OCI-LY1 (cell line): ENCODE results near the gene GALNT9.

Experiments used
- CTCF ChIP-seq: fragments of 200-600 bp; sonication (generic), shearing (Covaris generic); IDR thresholded peaks from 2 replicates; pipeline ENCODE4 v1.5.1; 2017; ENCODE audit warnings: mild to moderate bottlenecking, antibody characterized with exemption, low read length, moderate library complexity, mixed read lengths
- EZH2 ChIP-seq: fragments of 200-600 bp; sonication (generic), shearing (Covaris generic); IDR thresholded peaks from 2 replicates; pipeline ENCODE4 v1.8.0; 2017; ENCODE audit warnings: borderline replicate concordance, mixed run types, mild to moderate bottlenecking, antibody characterized with exemption, low read length, moderate library complexity, mixed read lengths

- TF ChIP-seq CTCF (no peak), EZH2 (no peak)
These were observed 39.8 kb downstream of the GALNT9 start for GRCh38 chr12:132289356-132290202.
